Testis (tissue), 2 donors: ENCODE measurements around the gene NPSR1.

Source experiments
- POLR2A ChIP-seq: fragments of 450-650 bp; IDR thresholded peaks from one replicate; pipeline ENCODE4 v1.6.1; 2017; ENCODE audit warnings: antibody characterized with exemption, mild to moderate bottlenecking, moderate library complexity
- TF ChIP-seq, protein P1 (sequence below), 3 experiments: fragments of 450-650 bp in 2 of 3; fragments of 200-600 bp in 1 of 3; sonication (generic) in 1 of 3; IDR thresholded peaks; one replicate each; pipeline ENCODE4 v1.5.1; 2016 to 2019; ENCODE audit warnings: antibody characterized with exemption in 3 of 3, mild to moderate bottlenecking in 2 of 3, moderate library complexity in 1 of 3

DNA sequence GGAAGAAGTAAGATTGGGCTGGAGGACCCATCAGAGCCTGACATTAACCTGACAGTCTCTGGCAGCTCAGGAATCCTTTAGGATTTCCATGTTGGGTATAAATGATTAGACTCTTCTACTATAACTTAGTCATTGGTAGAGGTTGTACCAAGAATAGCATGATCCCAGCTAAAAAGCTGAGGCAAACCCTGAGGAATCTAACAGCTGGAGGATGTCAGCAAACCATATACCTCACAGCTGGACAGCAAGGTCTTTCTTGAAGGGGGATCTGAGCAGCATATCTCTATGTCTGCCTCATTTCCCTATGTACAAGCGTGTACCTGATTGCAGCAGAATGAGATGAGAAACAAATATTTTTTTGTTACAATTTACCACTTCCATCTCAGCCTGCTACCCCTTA lies 103.2 kb downstream of the NPSR1 start:
- no peak for TF ChIP-seq POLR2A
- TF ChIP-seq, protein P1, sequence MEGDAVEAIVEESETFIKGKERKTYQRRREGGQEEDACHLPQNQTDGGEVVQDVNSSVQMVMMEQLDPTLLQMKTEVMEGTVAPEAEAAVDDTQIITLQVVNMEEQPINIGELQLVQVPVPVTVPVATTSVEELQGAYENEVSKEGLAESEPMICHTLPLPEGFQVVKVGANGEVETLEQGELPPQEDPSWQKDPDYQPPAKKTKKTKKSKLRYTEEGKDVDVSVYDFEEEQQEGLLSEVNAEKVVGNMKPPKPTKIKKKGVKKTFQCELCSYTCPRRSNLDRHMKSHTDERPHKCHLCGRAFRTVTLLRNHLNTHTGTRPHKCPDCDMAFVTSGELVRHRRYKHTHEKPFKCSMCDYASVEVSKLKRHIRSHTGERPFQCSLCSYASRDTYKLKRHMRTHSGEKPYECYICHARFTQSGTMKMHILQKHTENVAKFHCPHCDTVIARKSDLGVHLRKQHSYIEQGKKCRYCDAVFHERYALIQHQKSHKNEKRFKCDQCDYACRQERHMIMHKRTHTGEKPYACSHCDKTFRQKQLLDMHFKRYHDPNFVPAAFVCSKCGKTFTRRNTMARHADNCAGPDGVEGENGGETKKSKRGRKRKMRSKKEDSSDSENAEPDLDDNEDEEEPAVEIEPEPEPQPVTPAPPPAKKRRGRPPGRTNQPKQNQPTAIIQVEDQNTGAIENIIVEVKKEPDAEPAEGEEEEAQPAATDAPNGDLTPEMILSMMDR (IDR thresholded peaks at IDR 0.05), result no peak
